BE2C (cell line): ENCODE results near the gene SMAD3.
"Not testable (repeated sequence)": the region's sequence is repeated elsewhere in the genome, so short reads cannot be mapped to it uniquely, and the experiment has no call there.

Experiments
- DNase-seq: peaks from one replicate; pipeline ENCODE4 v3.0.0-alpha.2; 2020
- H3K27me3 ChIP-seq: fragments of 250-450 bp; sonication (Bioruptor Pico); 2 replicates; pipeline ENCODE4 v1.5.1; 2020; ENCODE audit warnings: mild to moderate bottlenecking
- H3K36me3 ChIP-seq: fragments of 250-450 bp; sonication (Bioruptor Pico); 2 replicates; pipeline ENCODE4 v1.5.1; 2020; ENCODE audit warnings: mild to moderate bottlenecking
- H3K4me1 ChIP-seq: fragments of 250-450 bp; sonication (Bioruptor Pico); 2 replicates; pipeline ENCODE4 v1.5.1; 2020
- H3K4me3 ChIP-seq: 2 replicates; pipeline ENCODE4 v1.5.1; 2011; ENCODE audit warnings: low read depth, low read length
- H3K9me3 ChIP-seq: fragments of 250-450 bp; sonication (Bioruptor Pico); 2 replicates; pipeline ENCODE4 v1.5.1; 2020
- CTCF ChIP-seq: IDR thresholded peaks from 2 replicates; pipeline ENCODE4 v1.5.1; 2012; ENCODE audit warnings: mild to moderate bottlenecking, low read depth, low read length

Gene SMAD3

GRCh38 chr15:67025719-67026609, 39.4 kb upstream of the SMAD3 start:
- no peak for TF ChIP-seq CTCF
- H3K4me1 ChIP-seq, result peaks cover 8% of the 10 kb centered on the region

GRCh38 chr15:67026610-67026967, 38.8 kb upstream of the SMAD3 start:
- Histone ChIP-seq H3K27me3 (no peaks in the 10 kb centered on the region), H3K4me3 (no peak overlapping the region), H3K36me3 (no peaks in the 10 kb centered on the region), H3K4me1 (peaks cover 8% of the 10 kb centered on the region), H3K9me3 (no peaks in the 10 kb centered on the region)
- DNase-seq, result no peak
- no peak for TF ChIP-seq CTCF

More at GRCh38 chr15:67025719-67026609, 39.4 kb upstream of the SMAD3 start:
- no peak overlapping the region for H3K4me3 ChIP-seq
- DNase-seq, result peak; percentile 46
- no peaks in the 10 kb centered on the region for H3K36me3 ChIP-seq
- no peaks in the 10 kb centered on the region for H3K9me3 ChIP-seq
- no peaks in the 10 kb centered on the region for H3K27me3 ChIP-seq

- not testable (repeated sequence) for DNase-seq, H3K4me1 ChIP-seq, H3K9me3 ChIP-seq, H3K36me3 ChIP-seq, H3K27me3 ChIP-seq, H3K4me3 ChIP-seq
Measured at GRCh38 chr15:67028440-67028839, 37.0 kb upstream of the SMAD3 start.

- H3K36me3 ChIP-seq, result no peaks in the 10 kb centered on the region
- H3K27me3 ChIP-seq, result peaks cover 5% of the 10 kb centered on the region; the same call in 1 of the 2 replicates
- no peak for DNase-seq
- H3K9me3 ChIP-seq, result no peaks in the 10 kb centered on the region
- no peak overlapping the region for H3K4me3 ChIP-seq
- TF ChIP-seq CTCF, result no peak
- H3K4me1 ChIP-seq, result no peaks in the 10 kb centered on the region; the same call in 1 of the 2 replicates
Measured at GRCh38 chr15:67030036-67030762, 35.2 kb upstream of the SMAD3 start.

GRCh38 chr15:67031331-67031730, 34.1 kb upstream of the SMAD3 start:
- no peak for DNase-seq
- no peak for TF ChIP-seq CTCF
- Histone ChIP-seq H3K36me3 (no peaks in the 10 kb centered on the region), H3K27me3 (peaks cover 5% of the 10 kb centered on the region; the same call in 1 of the 2 replicates), H3K4me1 (no peaks in the 10 kb centered on the region), H3K4me3 (no peak overlapping the region), H3K9me3 (no peaks in the 10 kb centered on the region)

GRCh38 chr15:67032608-67033007, 32.8 kb upstream of the SMAD3 start:
- Histone ChIP-seq H3K4me1 (no peaks in the 10 kb centered on the region), H3K4me3 (no peak overlapping the region), H3K9me3 (no peaks in the 10 kb centered on the region), H3K27me3 (peaks cover 5% of the 10 kb centered on the region; the same call in 1 of the 2 replicates), H3K36me3 (no peaks in the 10 kb centered on the region)
- no peak for TF ChIP-seq CTCF
- DNase-seq, result no peak
